DND-41 (cell line): ENCODE data around the gene CEMP1.

ENCODE experiments used
- EZH2 ChIP-seq: IDR thresholded peaks from 3 replicates; pipeline ENCODE4 v1.6.1; 2012; ENCODE audit warnings: borderline replicate concordance, low read depth, mild to moderate bottlenecking, moderate library complexity, low read length, inconsistent platforms; ENCODE audit not compliant: severe bottlenecking
- TF ChIP-seq, protein P1 (sequence below): IDR thresholded peaks from 2 replicates; pipeline ENCODE4 v1.5.1; 2012; ENCODE audit warnings: borderline replicate concordance, low read length, moderate library complexity, mild to moderate bottlenecking; ENCODE audit not compliant: poor library complexity, severe bottlenecking; ENCODE audit errors: extremely low read depth

DNA sequence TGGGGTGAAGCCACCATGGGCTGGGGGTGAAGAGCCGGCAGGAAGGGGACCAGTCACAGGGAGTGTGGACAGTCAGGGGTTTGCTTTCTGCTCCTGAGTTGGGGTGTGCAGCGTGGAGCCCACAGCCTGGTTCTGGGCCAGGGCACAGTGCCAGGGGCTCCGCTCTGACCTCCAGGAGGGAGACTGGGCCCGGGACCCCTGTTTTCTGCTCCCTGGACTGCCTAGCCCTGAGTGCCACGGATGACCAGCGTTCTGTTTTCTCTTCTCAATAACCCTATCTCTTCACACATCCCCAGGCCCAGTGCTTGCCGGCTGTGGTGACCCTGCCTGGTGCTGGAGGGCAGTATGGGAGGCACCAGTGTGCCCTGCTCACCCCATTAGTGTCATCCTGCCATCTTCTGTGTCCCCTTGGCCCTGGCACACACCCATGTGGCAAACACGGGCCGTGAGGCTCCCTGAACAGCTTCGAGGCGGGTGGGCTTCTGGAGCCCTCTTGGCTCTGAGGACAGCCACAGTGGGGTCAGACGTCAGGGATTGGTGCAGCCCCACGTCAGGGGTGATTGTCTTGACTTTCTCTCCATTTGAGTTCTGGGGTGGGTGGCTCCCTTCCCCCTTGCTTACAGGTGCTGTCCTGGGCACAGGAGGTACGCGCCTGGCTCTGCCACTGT is 1.1 kb downstream of the CEMP1 start:
- TF ChIP-seq, protein P1, sequence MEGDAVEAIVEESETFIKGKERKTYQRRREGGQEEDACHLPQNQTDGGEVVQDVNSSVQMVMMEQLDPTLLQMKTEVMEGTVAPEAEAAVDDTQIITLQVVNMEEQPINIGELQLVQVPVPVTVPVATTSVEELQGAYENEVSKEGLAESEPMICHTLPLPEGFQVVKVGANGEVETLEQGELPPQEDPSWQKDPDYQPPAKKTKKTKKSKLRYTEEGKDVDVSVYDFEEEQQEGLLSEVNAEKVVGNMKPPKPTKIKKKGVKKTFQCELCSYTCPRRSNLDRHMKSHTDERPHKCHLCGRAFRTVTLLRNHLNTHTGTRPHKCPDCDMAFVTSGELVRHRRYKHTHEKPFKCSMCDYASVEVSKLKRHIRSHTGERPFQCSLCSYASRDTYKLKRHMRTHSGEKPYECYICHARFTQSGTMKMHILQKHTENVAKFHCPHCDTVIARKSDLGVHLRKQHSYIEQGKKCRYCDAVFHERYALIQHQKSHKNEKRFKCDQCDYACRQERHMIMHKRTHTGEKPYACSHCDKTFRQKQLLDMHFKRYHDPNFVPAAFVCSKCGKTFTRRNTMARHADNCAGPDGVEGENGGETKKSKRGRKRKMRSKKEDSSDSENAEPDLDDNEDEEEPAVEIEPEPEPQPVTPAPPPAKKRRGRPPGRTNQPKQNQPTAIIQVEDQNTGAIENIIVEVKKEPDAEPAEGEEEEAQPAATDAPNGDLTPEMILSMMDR = no peak
- no peak for TF ChIP-seq EZH2
